ENCODE data around the gene ITGB1.

The ITGB1 gene

DNA sequence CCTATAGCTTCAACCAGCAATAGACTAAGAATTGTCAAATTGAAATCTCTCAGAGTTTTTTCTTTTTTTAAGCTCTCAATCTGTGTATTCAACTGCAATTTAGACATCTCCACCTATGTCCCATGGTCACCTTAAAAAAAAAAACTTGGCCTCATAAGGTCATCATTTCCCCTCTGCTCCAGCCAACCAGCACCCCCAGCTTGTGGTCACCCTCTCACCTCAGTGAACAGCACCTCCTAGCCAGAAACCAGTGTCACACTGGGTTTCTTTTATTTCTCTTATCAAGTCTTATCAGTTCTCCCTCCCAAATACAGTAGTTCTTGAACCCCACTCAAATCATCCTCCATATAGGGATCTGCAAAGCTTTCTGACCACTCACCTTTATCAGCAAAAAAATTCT lies 4.0 kb downstream of the ITGB1 start:
- DNase-seq: no peak

DNA sequence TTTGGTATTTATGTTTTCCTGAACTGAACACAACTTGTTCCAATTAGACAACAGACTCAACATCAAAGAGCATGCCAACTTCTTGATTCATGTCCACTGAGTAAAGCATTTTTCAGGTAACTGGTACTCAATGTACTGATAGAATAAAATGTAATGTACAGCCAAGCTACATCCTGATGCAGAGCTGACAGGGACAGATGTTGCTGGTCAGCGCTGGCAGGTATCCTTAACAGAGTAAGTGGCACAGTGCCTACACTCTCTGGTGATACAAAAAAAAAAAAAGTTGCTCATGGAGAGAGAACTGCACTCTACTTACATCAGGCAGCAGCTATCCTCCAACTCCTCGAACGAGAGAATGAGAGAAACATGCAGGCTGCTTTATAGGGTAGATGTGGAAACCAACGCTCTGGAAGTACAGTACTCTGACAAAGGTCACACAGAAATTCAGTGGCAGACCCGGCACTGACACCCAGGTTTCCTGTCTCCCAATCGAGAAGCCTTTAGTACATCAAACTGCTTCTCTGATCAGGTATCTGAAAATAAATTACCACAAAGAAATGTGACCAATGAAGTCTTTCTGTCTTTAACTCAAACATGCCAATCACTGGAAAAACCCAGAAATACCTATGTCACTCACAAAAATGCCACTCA lies 4.6 kb downstream of the ITGB1 start:
- no peak for DNase-seq

DNA sequence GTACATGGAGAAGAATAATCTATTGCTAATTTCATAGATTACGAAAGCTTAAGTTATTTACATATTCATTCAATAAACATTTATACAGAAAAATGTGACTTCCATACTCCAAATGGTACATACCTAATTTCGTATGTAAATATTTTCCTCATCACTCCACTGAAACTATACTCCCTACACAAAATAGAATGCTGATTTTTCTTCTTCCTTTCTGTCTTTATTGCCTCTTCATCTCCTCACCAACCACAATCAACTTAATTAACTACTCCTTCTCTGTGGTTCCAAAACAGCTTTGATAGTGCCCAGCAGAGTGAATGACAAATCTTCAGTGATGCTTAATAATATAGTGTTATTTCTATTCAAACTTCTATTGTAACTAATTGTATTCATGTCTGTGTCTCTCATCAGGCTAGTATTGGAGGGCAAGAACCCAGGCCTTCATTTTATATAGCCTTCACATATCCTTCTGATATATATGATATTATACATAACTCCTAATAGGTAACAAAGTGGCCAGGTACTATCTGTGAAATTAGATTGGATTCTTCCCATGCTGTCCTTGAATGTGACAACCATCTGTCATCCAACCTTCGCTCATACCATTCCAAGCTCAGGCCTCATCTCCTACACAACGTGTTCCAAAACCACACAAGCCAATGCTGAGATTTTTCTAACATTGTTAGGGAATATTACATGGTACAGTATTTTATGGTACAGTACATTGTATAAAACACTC lies 5.3 kb downstream of the ITGB1 start:
- no peak for DNase-seq

DNA sequence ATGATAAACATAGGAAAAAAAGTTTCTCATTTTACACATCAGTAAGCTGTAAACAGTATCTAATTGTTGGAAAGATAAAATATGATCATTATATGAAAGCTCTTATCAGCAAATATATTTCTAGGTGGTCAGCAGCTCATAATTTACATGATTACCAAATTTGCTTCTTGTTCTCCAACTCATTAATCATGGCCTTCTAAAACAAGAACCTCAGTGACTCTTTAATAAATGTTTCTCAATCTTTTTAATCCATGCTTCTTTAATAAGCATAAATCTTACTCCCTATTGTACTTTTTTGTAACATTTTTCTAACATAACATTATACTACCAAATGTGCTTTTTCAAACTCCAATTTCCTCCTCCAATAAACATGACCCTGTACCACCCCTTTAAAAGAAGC lies 5.9 kb downstream of the ITGB1 start:
- DNase-seq: no peak

DNA sequence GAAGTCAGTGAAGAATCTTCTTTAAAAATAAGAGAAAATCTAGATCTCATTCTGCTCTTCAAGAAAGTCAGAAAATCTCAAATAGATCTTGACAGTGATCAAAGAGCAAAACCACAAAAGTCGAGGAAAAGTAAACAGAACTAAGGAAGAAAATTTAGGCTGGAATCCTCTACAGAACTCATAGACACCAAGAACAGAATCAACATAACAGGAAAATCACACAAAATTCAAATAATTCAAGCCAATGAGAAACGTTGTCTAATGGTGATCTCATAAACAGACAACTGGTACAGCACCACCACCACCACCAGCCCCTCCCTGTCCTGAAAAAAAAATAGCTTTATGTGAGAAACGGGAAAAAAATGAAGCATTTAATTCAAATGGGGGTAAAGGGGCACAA lies 6.9 kb downstream of the ITGB1 start:
- DNase-seq: no peak

DNA sequence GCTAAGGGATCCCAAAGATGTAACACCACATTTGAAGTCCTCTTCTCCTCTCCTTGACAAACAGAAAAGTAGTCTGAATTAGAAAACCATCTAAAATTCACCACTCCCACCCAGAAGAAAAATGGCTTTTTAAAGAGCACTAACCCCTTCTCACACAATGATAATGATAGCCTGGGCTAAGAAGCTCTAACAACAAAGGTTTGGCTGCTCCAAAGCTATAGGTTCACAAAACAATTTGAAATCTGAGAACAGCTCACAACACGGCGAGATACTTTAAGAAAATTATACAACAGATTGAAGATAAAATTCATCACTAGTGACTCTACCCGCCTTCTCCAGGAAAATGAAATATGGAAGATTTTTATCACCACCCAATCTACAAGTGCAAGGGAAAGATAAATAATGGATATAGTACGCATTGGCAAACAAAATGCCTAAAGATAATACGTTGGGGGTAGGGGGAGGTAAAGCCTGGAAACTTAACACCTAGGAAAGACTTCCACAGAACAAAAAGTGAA lies 7.4 kb downstream of the ITGB1 start:
- DNase-seq: peak in 1 of 2 experiments; percentile 7

DNA sequence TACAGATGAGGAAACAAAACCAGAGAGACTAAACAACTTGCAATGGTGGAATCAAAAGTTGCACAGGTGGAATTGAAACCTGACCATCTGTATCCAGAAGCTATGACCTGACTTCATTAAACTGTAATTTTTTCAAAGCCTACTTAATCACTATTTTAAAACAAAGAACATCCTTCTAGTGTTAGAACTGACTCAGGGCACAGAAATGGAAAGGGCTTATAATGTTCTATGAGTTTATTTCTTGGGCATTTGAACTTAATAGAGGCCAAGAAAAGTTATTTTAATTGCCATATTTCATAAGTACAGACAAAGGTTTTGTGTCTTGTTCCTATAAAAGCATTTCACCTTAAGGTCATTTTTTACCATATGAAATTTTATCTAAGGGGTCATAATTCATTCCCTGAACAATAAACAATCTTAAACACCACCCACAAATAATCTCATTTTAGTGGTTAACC lies 8.8 kb downstream of the ITGB1 start:
- no peak for DNase-seq

DNA sequence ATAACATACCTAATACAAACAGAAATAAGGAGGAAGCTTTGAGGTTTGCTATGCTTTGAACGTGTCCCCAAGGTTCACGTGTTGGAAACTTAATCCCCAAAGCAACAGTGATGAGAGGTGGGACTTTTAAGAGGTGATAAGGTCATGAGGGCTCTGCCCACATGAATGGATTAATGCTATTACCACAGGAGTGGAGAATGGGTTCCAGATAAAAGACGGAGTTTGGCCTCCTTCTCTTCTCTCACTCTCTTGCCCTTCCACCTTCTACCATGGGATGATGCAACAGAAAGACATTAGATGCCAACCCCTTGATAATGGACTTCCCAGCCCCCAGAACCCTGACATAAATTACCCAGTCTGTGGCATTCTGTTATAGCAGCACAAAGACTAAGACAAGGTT lies 9.6 kb downstream of the ITGB1 start:
- DNase-seq: no peak

DNA sequence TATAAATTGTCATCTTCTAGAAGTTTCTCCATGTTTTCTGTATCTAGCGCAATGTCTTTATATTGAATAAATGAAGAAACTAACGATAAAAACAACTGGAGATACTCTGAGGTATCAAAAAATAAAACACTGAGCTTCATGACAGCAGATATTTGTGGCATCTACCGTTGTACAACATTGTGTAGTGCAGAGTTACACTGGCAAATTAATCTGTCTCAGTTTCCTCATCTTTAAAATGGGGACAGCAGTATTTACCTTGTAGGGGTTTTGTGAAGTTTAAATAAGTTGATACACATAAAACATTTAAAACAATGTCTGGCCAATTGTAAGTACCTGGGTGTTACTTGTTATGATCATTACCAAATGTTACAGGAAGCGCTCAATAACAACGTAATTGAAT lies 10.4 kb downstream of the ITGB1 start:
- no peak for DNase-seq

DNA sequence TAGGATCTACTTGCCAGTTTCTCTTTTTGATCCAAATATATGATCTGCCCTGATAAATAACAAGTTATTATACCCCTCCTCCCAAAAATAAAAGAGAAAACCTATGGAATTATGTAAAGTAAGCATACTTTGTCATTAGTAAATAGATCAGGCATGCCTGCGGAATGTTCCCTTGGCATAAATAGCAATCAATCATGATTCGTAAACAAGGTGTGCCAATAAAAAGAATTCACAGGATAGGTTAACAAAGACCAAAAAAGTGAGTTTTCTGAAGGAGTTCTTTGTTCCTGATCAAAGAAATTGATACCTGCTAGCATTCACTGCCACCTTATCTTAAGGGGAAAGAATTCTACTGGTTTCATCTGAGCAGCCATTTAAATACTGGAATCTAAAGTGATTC lies 11.9 kb downstream of the ITGB1 start:
- no peak for DNase-seq

DNA sequence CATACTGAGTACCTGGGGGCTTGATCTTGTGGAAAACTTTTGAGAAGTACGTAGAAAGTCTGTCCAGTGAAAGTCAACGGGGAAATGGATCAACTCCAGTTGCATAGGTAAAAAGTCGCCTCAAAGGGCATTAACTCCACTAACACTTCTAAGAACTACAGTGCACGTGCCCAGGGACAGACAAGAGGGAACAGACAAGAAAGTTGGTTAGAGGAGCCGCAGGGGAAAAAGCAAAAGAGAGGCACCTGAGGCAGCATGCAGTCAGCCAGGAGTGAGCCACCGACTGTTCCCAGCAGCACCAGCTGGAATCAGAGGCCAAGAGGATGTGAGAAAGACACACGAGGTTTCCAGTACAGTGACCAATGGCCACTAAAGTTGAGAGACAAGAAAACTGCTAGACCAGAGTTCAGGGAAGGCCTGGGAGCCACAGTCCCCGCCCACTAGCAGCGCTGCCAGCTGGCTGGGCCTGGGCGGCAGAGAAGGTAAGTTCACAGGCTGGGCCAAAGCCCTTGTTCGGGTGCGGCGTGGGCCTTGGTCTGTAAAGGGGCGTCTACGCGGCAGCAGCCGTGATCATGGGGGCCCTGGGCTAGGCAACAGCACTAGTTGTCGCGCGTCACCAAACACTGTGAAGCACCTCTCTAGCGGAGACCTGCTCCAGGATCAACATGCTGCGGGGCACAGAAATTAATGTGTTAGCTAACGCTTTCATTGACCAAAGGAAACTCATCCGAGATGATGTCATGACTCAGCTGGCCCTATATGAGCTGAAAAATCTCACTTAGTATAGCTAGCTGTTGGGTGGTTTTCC lies 14.0 kb downstream of the ITGB1 start:
- no peak for DNase-seq

DNA sequence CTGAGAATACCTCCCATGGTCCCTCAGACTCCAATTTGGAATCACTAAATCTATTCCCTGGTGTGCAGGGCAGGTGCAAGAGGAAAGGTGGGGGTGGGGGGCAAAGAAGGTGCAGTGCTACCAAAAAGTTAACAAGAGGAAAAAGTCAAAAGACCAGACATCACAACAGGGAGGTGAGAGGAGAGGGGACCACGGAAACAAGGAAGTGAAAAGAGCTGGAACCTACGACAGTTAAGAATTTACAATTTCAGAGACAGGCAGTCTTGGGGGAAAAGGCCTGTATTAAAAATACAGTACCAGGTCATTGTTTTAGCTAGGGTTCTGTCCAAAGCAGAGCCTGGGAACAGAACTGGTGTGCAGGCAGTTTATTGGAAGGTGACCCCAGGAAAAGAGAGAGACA lies 14.6 kb downstream of the ITGB1 start:
- no peak for DNase-seq

DNA sequence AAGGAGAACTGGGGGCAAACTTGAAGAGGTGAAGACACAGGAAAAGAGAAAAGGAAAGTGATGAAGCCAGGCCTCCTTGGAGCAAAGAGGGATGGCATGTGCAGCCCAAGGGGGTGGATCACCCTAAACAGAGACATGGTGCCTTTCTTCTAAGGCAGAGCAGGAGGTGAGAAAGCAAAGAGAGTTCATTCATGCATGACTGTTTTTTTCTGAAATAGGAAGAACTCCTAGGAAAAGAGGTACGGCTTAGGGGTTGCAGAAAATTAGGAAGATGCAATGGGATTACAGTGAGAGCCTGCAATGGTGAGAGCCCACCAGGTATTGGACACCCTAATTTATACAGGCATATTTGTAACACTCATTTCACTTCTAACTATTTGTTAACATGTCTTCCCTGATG lies 15.9 kb downstream of the ITGB1 start:
- DNase-seq: no peak

DNA sequence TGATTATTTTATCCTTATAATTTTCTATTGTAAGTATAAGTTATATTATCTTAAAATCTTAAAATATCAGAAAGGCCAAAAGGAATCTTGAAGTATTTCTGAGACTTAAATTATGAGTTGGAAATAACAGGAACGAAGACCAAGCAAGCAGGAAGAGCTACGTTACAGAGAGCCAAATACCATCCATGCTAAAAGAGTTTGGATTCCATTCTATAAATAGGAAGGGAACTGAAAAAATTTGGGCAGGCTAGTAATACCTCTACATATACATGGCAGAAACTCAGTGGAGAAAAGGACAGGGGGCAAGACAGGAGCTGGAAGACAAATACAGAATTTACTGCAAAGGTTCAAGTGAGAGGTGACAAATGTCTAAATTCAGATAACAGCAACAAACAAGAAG lies 16.7 kb downstream of the ITGB1 start:
- no peak for DNase-seq

DNA sequence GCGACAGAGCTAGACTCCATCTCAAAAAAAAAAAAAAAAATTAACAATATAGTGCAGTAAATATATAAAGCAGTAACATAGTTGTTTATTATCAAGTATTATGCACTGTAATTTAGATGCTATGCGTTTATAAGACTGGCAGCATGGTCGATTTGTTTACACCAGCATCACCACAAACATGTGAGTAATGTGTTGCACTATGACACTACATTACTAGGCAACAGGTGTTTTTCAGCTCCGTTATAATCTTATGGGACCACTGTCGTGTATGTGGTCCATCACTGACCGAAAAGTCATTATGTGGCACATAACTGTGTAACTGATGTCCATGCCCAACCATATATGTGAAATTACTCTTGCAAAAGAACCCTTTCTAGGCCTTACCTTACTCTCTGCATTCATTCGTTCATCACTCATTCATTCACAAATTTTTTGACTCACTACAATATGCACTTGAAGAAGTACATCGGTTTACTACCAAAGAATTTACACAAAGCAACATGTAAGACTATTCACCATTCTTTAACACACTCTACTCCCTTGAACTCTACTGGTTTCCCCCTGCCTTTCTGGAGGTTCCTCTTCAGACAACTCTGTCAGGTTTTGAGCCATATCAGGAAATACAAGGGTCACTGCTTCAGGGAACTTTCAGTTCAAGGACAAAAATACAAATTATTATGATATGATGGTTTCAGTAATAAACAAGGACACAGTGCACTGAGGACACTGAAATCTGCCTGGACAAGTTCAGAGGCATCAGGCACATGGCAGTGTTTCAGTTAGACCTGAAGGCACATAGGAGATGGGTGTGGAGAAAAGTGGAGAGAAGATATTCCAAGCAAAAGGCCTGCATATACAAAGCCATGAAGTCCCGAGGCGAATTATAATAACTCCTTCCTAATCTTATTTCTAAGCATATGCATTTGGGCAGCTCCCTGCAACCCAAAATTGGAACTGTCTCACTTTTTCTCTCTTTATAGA lies 17.4 kb downstream of the ITGB1 start:
- no peak for DNase-seq

DNA sequence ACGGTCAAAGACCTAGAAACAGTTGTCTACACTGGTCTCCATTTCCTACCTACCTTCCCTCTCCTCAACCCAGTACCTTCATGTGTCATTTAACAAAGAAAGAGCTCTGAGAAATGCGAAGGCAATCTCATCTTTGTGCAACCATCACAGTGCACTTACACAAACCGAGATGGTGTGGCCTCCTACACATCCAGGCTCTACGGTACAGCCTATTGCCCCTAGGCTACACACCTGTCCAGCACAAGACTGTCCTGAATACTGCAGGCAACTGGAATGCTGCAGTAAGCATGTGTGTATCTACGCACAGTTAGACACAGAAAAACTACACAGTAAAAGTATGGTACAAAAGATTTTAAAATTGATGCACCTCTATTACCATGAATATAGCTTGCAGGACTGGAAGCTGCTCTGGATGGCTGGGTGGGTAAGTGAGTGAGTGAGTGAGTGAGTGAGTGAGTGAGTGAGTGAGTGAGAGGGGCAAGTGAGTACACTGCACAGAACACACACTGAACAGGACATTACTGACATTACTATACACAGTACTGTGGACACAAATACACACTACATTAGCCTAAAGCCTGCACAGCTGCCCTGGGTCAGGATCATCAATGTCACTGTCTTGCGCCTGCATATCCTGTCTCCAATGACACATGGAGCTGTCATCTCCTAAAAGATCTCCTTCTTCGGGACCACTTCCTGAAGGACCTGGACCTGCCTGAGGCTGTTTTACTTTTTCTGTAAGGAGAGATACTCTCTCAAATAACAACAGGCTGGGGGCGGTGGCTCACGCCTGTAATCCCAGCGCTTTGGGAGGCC lies 18.5 kb downstream of the ITGB1 start:
- no peak for DNase-seq

DNA sequence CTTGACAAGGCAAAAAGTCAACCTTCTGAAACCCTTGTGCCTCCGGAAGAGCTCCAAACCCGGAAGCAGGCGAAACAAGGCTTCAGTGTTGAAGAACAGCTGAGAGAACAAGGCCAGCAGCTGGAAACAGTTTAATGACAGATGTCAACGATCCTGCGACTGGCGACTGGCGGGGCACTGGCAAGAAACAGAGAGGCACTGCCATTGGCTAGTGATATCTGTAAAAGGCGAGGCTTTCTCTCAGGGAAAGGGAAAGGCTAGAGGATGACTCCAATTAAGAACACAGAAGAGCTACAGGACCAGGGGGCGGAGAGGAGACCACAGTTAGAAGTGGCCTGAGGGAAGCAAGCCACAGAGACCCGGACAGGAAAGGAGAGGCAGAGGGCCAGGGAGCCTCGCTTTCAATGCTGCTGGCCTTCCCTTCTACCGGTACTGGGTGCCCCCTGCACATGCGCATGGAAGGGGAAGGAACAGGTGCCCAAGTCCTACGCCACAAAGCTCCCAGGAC lies 19.4 kb downstream of the ITGB1 start:
- DNase-seq: peak in 1 of 2 experiments; percentile 31

DNA sequence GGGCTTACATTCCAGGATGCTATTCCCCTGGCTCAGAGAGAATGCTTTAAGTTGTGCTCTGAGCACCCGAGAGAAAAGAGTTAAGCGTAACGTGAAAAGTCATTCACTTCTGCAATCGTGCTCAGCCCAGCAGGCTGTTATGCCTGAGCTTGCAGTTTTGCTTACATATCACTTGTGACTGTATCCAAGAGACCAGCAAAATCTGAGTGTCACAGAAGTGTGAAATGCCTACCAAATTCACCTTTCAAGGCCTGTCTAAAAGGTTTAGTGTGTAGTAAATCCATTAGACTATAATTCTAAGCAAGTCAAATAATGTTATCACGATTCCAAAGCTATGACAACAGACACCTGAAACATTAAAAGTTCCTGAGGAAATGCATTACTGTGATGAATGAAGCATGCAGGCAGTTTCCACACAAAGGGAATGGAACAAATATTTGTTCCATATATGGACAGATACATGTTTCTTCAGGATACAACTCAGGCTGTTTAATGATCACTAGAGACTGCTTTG lies 20.1 kb downstream of the ITGB1 start:
- DNase-seq: no peak

DNA sequence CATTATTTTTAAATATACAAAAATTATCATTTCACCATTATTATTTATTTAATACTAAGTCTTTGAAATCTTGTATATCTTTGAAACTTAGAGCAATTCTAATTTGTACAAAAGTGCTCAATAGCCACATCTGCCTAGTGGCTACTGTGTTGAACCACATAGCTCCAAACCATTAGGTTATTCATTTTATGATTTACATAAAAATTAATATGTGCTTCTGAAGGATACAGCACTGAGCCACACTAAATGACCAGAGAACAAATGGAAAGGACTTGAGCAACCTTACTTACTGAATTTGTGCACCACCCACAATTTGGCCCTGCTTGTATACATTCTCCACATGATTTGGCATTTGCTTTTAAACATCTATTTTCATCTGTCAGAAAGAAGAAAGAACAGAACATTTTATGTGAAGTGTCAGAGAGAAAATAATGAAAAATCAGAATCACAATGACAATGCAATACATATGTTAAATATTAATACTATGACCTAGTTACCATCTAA lies 25.8 kb downstream of the ITGB1 start:
- no peak for DNase-seq

DNA sequence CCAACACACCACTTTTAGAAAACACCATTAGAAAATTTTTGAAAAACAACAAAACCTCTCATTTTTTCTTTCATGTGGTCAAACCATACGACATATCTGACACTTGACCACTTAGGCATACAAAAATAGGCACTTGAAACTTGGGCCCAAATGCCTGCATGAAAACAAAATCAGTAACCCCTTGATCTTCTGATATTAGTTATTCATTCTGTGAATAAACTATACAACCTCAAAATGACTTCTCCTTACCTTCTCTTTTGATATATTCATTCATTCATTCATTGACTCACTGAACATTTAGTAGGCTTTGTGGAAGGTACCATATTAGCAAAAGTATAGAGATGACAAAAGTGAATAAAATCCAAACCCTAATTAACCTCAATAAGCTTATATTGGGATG lies 26.4 kb downstream of the ITGB1 start:
- no peak for DNase-seq

DNA sequence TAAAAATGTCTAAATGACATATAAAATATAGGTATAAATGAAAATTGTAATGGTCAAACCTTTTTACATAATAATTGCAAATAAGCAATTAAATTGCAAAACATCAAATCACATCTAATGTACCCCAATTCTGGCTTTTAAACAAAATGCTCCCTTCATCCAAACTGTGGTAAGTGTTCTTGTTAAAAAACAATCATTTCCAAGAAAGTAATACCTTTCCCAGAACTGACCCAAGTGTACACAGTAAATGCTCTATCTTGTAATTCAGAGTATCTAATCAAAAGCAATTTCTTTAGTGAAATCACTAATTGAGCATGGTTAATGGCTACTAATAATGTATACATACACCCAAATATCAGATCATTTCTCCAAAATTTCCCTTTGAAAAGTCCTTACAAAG lies 28.0 kb downstream of the ITGB1 start:
- no peak for DNase-seq
